Small intestine (tissue), 4 donors: Measurements from ENCODE around the gene MRRF. TPM values are rescaled to one million over a fixed set of nuclear protein-coding genes. Genes with fewer than 3 reads are reported as not detected.

Experiments used
- polyA plus RNA-seq, 4 donors: library from polyadenylated mRNA; stranded (reverse) in 3 of 4; unstranded in 1 of 4; fragments of 200-250 nt in 3 of 4; fragments of 120-200 nt in 1 of 4; gene quantifications; one replicate each; pipeline versions ENCODE4 v1.2.1 to v1.2.3, GENCODE V29; 2013
- donor health status: healthy with polysubstance abuse.
- donor health status: Bipolar disorder and iron deficiency.
- donor health status: healthy.

Gene MRRF
- polyA plus RNA-seq, 4 donors = 46.2 to 72.7 (median 58.6) TPM

Other genes with a start within 250 kb of the MRRF start
- 1 to 10 TPM; 3.2 to 4.8 (median 3.9) TPM for gene TTLL11, start 171.6 kb upstream of the MRRF start, polyA plus RNA-seq
- 100 to 1,000 TPM in 3 of 4 donors, 10 to 100 TPM in 1; 68.0 to 188 (median 106) TPM for gene NDUFA8, start 105.1 kb upstream of the MRRF start, polyA plus RNA-seq
- gene MORN5, start 105.0 kb upstream of the MRRF start, polyA plus RNA-seq = not detected
- gene LHX6, start 35.9 kb upstream of the MRRF start, polyA plus RNA-seq = 1 to 10 TPM in 2 of 4 donors, under 1 TPM in 2; 0.27 to 7.7 (median 0.78) TPM
- 10 to 100 TPM in 1 of 4 donors, 1 to 10 TPM in 3; 6.5 to 15.7 (median 8.5) TPM for gene RBM18, start within 50 bp of the MRRF start, polyA plus RNA-seq
- gene PTGS1, start 106.1 kb downstream of the MRRF start, polyA plus RNA-seq = 1 to 10 TPM; 1.8 to 7.5 (median 3.9) TPM
- gene OR1J1, start 213.0 kb downstream of the MRRF start, polyA plus RNA-seq = not detected
- gene OR1J2, start 245.9 kb downstream of the MRRF start, polyA plus RNA-seq = not detected